PC-9 (cell line): ENCODE data around the gene PAQR4. TPM values are rescaled to one million over a fixed set of nuclear protein-coding genes. Genes with fewer than 3 reads are reported as not detected.

Experiments used
- BruUV-seq: library from RNA; stranded (reverse); fragments of 400-500 nt; replicated peaks from 2 replicates; lab custom pipeline; 2021; lab: Mats Ljungman, UMichigan
- CTCF ChIA-PET: fragments of 300-600 bp; sonication (Branson Sonifier 250); formaldehyde crosslinking; loops from one replicate; lab custom pipeline; 2022; ENCODE audit warnings: antibody characterized with exemption; lab: Charles Lee
- POLR2A ChIA-PET: fragments of 300-600 bp; sonication (Branson Sonifier 250); formaldehyde crosslinking; loops from one replicate; lab custom pipeline; 2022; ENCODE audit warnings: antibody characterized with exemption; ENCODE audit not compliant: unreplicated experiment; lab: Charles Lee
- DNase-seq, 2 experiments: peaks; one replicate each; pipeline versions ENCODE4 v3.0.0 to v3.0.0-alpha.2; 2015 to 2022; ENCODE audit warnings: mixed read lengths in 1 of 2
- H2AFZ ChIP-seq: fragments of 200-600 bp; sonication (generic); 2 replicates; pipeline ENCODE4 v1.8.1; 2017; ENCODE audit warnings: antibody characterized with exemption
- H3F3A ChIP-seq: fragments of 200-600 bp; sonication (generic); 2 replicates; pipeline ENCODE4 v1.8.1; 2017; ENCODE audit warnings: antibody characterized with exemption, mild to moderate bottlenecking, low read depth; ENCODE audit not compliant: insufficient read depth
- H3K27ac ChIP-seq: fragments of 200-600 bp; sonication (generic); 2 replicates; pipeline ENCODE4 v1.6.1; 2016; ENCODE audit warnings: mixed run types
- H3K27me3 ChIP-seq: fragments of 200-600 bp; sonication (generic); 2 replicates; pipeline ENCODE4 v1.6.1; 2016; ENCODE audit warnings: low read depth, mixed run types; ENCODE audit not compliant: insufficient read depth
- H3K36me3 ChIP-seq: fragments of 200-600 bp; sonication (generic); 2 replicates; pipeline ENCODE4 v1.6.1; 2016; ENCODE audit warnings: low read depth, mixed run types
- H3K4me1 ChIP-seq: fragments of 200-600 bp; sonication (generic); replicated peaks from 2 replicates; pipeline ENCODE4 v1.6.1; 2016; ENCODE audit warnings: mixed run types; ENCODE audit not compliant: insufficient read depth
- H3K4me2 ChIP-seq: fragments of 200-600 bp; sonication (generic); 2 replicates; pipeline ENCODE4 v1.6.1; 2017; ENCODE audit warnings: mixed run types
- H3K4me3 ChIP-seq: fragments of 200-600 bp; sonication (generic); 2 replicates; pipeline ENCODE4 v1.6.1; 2016; ENCODE audit warnings: mixed run types
- H3K79me2 ChIP-seq: fragments of 200-600 bp; sonication (generic); 2 replicates; pipeline ENCODE4 v1.6.1; 2017; ENCODE audit warnings: low read depth, mixed run types
- H3K9me2 ChIP-seq: fragments of 200-600 bp; sonication (generic); 2 replicates; pipeline ENCODE4 v1.8.1; 2017; ENCODE audit warnings: mild to moderate bottlenecking; ENCODE audit not compliant: insufficient read depth
- H3K9me3 ChIP-seq: fragments of 200-600 bp; sonication (generic); 2 replicates; pipeline ENCODE4 v1.8.1; 2016; ENCODE audit warnings: low read depth; ENCODE audit not compliant: insufficient read depth
- H4K20me1 ChIP-seq: fragments of 200-600 bp; sonication (generic); 2 replicates; pipeline ENCODE4 v1.8.1; 2017; ENCODE audit not compliant: insufficient read depth
- EZH2 ChIP-seq: fragments of 200-600 bp; sonication (generic); IDR thresholded peaks from 2 replicates; pipeline ENCODE4 v1.8.0; 2017; ENCODE audit warnings: antibody characterized with exemption, low read depth
- intact Hi-C: fragments of 100-400 bp; cut with micrococcal nuclease; formaldehyde crosslinking; loops from one replicate; pipeline ENCODE4 v1.10.0; 2022; ENCODE audit not compliant: unreplicated experiment
- total RNA-seq: library from RNA; stranded (reverse); gene quantifications from 2 replicates; pipeline ENCODE4 v1.2.3, GENCODE V29; 2021
- TF ChIP-seq, protein P1 (sequence below): fragments of 200-600 bp; sonication (generic); conservative IDR thresholded peaks from 2 replicates; pipeline ENCODE4 v1.6.1; 2017; ENCODE audit warnings: mixed run types, antibody characterized with exemption, mild to moderate bottlenecking, moderate library complexity

PAQR4 gene
- total RNA-seq, 1 experiment from 2014 or later: 40.7 TPM

- CTCF ChIA-PET: interaction anchor here (0.6 to 1.6 kb wide), 7 partner anchors 8 to 125 kb away, joined by 3 to 15 read pairs (median 4); partner anchors contain the start of genes CLDN9, HCFC1R1, THOC6 and TNFRSF12A
- Histone ChIP-seq H3K27me3 (no peaks in the 10 kb centered on the region), H3K9me3 (no peaks in the 10 kb centered on the region), H3K36me3 (no peaks in the 10 kb centered on the region), H3K4me3 (no peak overlapping the region), H2AFZ (no peak overlapping the region), H3K79me2 (peaks cover 12% of the 10 kb centered on the region; the same call in 1 of the 2 replicates), H3K4me1 (peaks cover 38% of the 10 kb centered on the region), H3K9me2 (no peaks in the 10 kb centered on the region), H3K4me2 (no peak overlapping the region), H3K27ac (no peak overlapping the region), H3F3A (peaks cover 32% of the 10 kb centered on the region), H4K20me1 (no peaks in the 10 kb centered on the region)
- TF ChIP-seq, protein P1, sequence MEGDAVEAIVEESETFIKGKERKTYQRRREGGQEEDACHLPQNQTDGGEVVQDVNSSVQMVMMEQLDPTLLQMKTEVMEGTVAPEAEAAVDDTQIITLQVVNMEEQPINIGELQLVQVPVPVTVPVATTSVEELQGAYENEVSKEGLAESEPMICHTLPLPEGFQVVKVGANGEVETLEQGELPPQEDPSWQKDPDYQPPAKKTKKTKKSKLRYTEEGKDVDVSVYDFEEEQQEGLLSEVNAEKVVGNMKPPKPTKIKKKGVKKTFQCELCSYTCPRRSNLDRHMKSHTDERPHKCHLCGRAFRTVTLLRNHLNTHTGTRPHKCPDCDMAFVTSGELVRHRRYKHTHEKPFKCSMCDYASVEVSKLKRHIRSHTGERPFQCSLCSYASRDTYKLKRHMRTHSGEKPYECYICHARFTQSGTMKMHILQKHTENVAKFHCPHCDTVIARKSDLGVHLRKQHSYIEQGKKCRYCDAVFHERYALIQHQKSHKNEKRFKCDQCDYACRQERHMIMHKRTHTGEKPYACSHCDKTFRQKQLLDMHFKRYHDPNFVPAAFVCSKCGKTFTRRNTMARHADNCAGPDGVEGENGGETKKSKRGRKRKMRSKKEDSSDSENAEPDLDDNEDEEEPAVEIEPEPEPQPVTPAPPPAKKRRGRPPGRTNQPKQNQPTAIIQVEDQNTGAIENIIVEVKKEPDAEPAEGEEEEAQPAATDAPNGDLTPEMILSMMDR: no peak
- no peak for TF ChIP-seq EZH2
- intact Hi-C loops: loop anchor here (1.0 to 2.0 kb wide), 3 partner anchors 9 to 54 kb away; no protein-coding TSS in a partner anchor
- DNase-seq: peak in 1 of 2 experiments; percentile 67
- no TSS peak for BruUV-seq
- POLR2A ChIA-PET: interaction anchor here (0.6 to 3.2 kb wide), 3 partner anchors 9 to 23 kb away, joined by 8 to 87 read pairs (median 9); partner anchors contain the start of genes HCFC1R1, THOC6 and TNFRSF12A
These were observed 35.2 kb downstream of the PAQR4 start for GRCh38 chr16:3004319-3004718.

- intact Hi-C loops: loop anchor here (1.0 to 2.0 kb wide), 3 partner anchors 10 to 54 kb away; no protein-coding TSS in a partner anchor
These were observed 35.7 kb downstream of the PAQR4 start for GRCh38 chr16:3004781-3005284.

More at GRCh38 chr16:3004781-3005284, 35.7 kb downstream of the PAQR4 start:
- no peak for TF ChIP-seq EZH2
- TF ChIP-seq, protein P1: no peak
- H3K27ac ChIP-seq: peak overlapping the region; percentile 51
- peak overlapping the region; percentile 68 for H2AFZ ChIP-seq
- no peaks in the 10 kb centered on the region for H3K27me3 ChIP-seq
- H3K4me1 ChIP-seq: peaks cover 42% of the 10 kb centered on the region
- H3K4me2 ChIP-seq: peak overlapping the region; percentile 67
- BruUV-seq: TSS peak; percentile 61
- POLR2A ChIA-PET: interaction anchor here (3.2 kb wide), 1 partner anchor 17 kb away, joined by 87 read pairs; the partner anchor contains the start of genes HCFC1R1, THOC6 and TNFRSF12A
- no peaks in the 10 kb centered on the region for H3K9me3 ChIP-seq
- H3K79me2 ChIP-seq: peaks cover 12% of the 10 kb centered on the region; the same call in 1 of the 2 replicates
- H3K36me3 ChIP-seq: no peaks in the 10 kb centered on the region
- CTCF ChIA-PET: interaction anchor here (0.6 to 1.6 kb wide), 5 partner anchors 15 to 40 kb away, joined by 3 to 15 read pairs (median 5); partner anchors contain the start of gene TNFRSF12A
- DNase-seq: peak; percentile 74 to 78
- H4K20me1 ChIP-seq: no peaks in the 10 kb centered on the region
- peaks cover 36% of the 10 kb centered on the region for H3F3A ChIP-seq
- H3K4me3 ChIP-seq: peak overlapping the region; percentile 55
- H3K9me2 ChIP-seq: no peaks in the 10 kb centered on the region
